GM15510 (cell line): ENCODE results near the gene CTAGE8.
"Not testable (repeated sequence)": the region's sequence is repeated elsewhere in the genome, so short reads cannot be mapped to it uniquely, and the experiment has no call there.

Experiments
- POLR2A ChIP-seq: IDR thresholded peaks from 3 replicates; pipeline ENCODE4 v1.6.1; 2011; ENCODE audit warnings: borderline replicate concordance; ENCODE audit not compliant: insufficient read length; ENCODE audit errors: extremely low read depth

CTAGE8 gene

GRCh38 chr7:144269188-144269587, at the start of gene CTAGE8:
TSS of gene CTAGE8 (minus strand) at chr7:144269288. CDS start at chr7:144269250, 38 bp downstream.
- TF ChIP-seq POLR2A: not testable (repeated sequence)

GRCh38 chr7:144311872-144312469, 42.9 kb upstream of the CTAGE8 start, which contains the start of gene OR2A1:
TSS of gene OR2A1 (plus strand) at chr7:144312419. CDS start at chr7:144318125, 5,706 bp downstream.
- TF ChIP-seq POLR2A: not testable (repeated sequence)

- not testable (repeated sequence) for TF ChIP-seq POLR2A
Measured at GRCh38 chr7:144264692-144265091, 4.4 kb downstream of the CTAGE8 start, which contains the start of gene OR2A7. TSS of gene OR2A7 (minus strand) at chr7:144264792. CDS start at chr7:144259628, 5,164 bp downstream.

DNA sequence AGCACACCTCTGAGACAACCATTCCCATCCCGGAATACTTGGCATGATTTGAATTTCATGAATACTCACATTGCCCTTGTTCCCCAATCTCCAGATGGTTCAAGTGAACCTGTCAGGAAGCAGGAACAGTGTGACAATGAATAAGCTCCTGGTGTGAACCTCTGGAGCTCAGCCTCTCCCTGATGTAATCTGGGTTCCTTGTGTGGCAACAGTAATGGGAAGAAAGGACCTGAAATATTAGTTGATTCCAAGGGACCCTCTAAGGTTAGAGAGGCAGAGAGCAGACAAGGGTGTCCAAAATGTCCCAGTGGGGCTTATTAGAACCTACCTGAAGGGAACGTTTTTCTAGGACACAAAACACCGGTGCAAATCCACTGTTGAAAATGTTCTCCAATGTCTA, 13.0 kb downstream of the CTAGE8 start:
- TF ChIP-seq POLR2A: no peak

DNA sequence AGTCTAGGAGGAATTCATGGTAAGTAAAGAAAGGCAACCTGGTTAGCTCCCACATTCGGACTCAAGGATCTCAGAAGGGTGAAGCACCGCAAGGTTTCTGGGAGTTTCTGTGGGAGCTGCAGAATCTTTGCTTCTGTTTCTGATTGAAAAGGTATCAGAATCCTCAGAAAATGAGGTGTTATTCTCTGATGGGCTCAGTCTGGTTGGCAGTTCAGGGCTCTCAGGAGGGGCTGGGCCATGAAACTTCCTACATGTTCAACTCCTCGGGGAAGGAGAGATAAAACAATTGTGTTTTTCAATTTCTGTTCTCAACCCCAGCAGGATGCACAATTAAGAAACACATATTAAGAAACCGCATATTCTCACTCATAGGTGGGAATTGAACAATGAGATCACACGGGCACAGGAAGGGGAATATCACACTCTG, 13.6 kb downstream of the CTAGE8 start:
- TF ChIP-seq POLR2A: no peak

- TF ChIP-seq POLR2A: not testable (repeated sequence)
Measured at GRCh38 chr7:144239365-144239764, 29.7 kb downstream of the CTAGE8 start, which contains the start of gene OR2A42. TSS of gene OR2A42 (minus strand) at chr7:144239605. CDS start at chr7:144232843, 6,762 bp downstream.
